Erythroblast (primary cell): Measurements from ENCODE around the gene CYP2A6.
"Not testable (repeated sequence)": the region's sequence is repeated elsewhere in the genome, so short reads cannot be mapped to it uniquely, and the experiment has no call there.

ENCODE experiments used
- GATA1 ChIP-seq: IDR thresholded peaks from 2 replicates; pipeline ENCODE4 v1.6.1; 2011; ENCODE audit warnings: low read depth, mild to moderate bottlenecking, control low read depth, low read length, moderate library complexity
- POLR2A ChIP-seq: IDR thresholded peaks from 2 replicates; pipeline ENCODE4 v1.6.1; 2011; ENCODE audit warnings: mild to moderate bottlenecking, low read length

DNA sequence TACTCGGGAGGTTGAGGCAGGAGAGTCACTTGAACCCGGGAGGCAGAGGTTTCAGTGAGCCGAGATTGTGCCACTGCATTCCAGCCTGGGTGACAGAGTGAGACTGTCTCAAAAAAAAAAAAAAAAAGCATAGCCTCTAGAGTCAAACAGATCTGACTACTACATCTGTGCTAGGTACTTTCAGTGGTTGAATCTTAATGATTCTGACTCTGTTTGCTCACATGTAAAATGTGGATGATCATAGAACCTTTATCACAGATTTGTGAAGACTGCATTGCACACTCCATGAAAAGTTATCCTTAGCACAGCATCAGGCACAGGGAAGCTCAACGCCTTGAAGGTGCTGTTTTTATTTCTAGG, 17.8 kb downstream of the CYP2A6 start:
- not testable (repeated sequence) for TF ChIP-seq POLR2A, GATA1
